Measurements from ENCODE around the gene BCAP29.

The BCAP29 gene

GRCh38 chr7:107638594-107638993 is 58.5 kb downstream of the BCAP29 start:
- TF ChIP-seq FOXM1 (IDR thresholded peaks at IDR 0.05; ENCODE audit: borderline replicate concordance, low read depth) (no peak), RAD21 (IDR thresholded peaks at IDR 0.05; ENCODE audit: low read depth) (no peak), TCF12 (IDR thresholded peaks at IDR 0.05; ENCODE audit: low read depth) (no peak), CREB1 (IDR thresholded peaks at IDR 0.05; ENCODE audit: low read depth) (no peak), YY1 (IDR thresholded peaks at IDR 0.05; ENCODE audit: low read depth) (no peak), MAX (IDR thresholded peaks at IDR 0.05) (no peak), ZBTB7A (IDR thresholded peaks at IDR 0.05; ENCODE audit: low read depth) (no peak), REST (IDR thresholded peaks at IDR 0.05; ENCODE audit: low read depth) (no peak)

- no peak for TF ChIP-seq MAX (IDR thresholded peaks at IDR 0.05)
- no peak for TF ChIP-seq CEBPB (IDR thresholded peaks at IDR 0.05)
- TF ChIP-seq REST (IDR thresholded peaks at IDR 0.05; ENCODE audit: low read depth): no peak
- TF ChIP-seq TCF12 (IDR thresholded peaks at IDR 0.05; ENCODE audit: low read depth): no peak
- TF ChIP-seq TAF1 (IDR thresholded peaks at IDR 0.05; ENCODE audit: low read depth): no peak
- no peak for TF ChIP-seq ZBTB7A (IDR thresholded peaks at IDR 0.05; ENCODE audit: low read depth)
- no peak for TF ChIP-seq CREB1 (IDR thresholded peaks at IDR 0.05; ENCODE audit: low read depth)
- no peak for TF ChIP-seq YY1 (IDR thresholded peaks at IDR 0.05; ENCODE audit: low read depth)
- no peak for TF ChIP-seq EGR1 (IDR thresholded peaks at IDR 0.05)
- TF ChIP-seq EP300 (IDR thresholded peaks at IDR 0.05; ENCODE audit: borderline replicate concordance): no peak
- no peak for TF ChIP-seq TEAD4 (IDR thresholded peaks at IDR 0.05)
- no peak for TF ChIP-seq USF1 (IDR thresholded peaks at IDR 0.05)
- no peak for TF ChIP-seq RAD21 (IDR thresholded peaks at IDR 0.05; ENCODE audit: low read depth)
- no peak for TF ChIP-seq FOXM1 (IDR thresholded peaks at IDR 0.05; ENCODE audit: borderline replicate concordance, low read depth)
- TF ChIP-seq NFIC (IDR thresholded peaks at IDR 0.05): no peak
These were observed 61.6 kb downstream of the BCAP29 start for GRCh38 chr7:107641676-107642075.

DNA sequence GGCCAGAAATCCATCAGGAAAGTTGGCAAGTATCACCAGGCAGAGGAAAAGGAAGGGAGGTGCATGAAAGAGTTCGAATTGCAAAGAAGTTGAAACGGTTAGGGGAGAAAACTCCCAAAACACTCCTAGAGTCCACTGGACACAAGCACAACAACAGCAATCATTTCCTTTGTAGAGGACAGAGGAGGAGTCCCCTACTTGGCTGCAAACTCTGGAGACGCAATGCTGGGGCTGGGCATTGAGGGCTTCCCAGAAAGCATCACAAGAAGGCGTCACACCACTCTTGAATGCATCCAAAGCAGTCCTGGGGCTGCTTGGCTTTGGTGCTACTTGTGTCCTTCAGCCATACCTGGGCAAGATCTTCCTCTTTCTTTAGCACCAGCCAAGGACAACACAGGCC is 62.5 kb downstream of the BCAP29 start:
- no peak for TF ChIP-seq TEAD4 (IDR thresholded peaks at IDR 0.05)
- no peak for TF ChIP-seq USF1 (IDR thresholded peaks at IDR 0.05)
- no peak for TF ChIP-seq YY1 (IDR thresholded peaks at IDR 0.05; ENCODE audit: low read depth)
- TF ChIP-seq ZBTB7A (IDR thresholded peaks at IDR 0.05; ENCODE audit: low read depth): no peak
- no peak for TF ChIP-seq TAF1 (IDR thresholded peaks at IDR 0.05; ENCODE audit: low read depth)
- no peak for TF ChIP-seq CEBPB (IDR thresholded peaks at IDR 0.05)
- TF ChIP-seq MAX (IDR thresholded peaks at IDR 0.05): no peak

GRCh38 chr7:107643407-107643806 is 63.4 kb downstream of the BCAP29 start:
- TF ChIP-seq RAD21 (IDR thresholded peaks at IDR 0.05; ENCODE audit: low read depth): 0 out of 2 replicates have a peak, but pooled peaks have one; percentile 6
- TF ChIP-seq FOXM1 (IDR thresholded peaks at IDR 0.05; ENCODE audit: borderline replicate concordance, low read depth): no peak

- TF ChIP-seq RAD21 (IDR thresholded peaks at IDR 0.05; ENCODE audit: low read depth): no peak
- no peak for TF ChIP-seq ZBTB7A (IDR thresholded peaks at IDR 0.05; ENCODE audit: low read depth)
- no peak for TF ChIP-seq FOXM1 (IDR thresholded peaks at IDR 0.05; ENCODE audit: borderline replicate concordance, low read depth)
- no peak for TF ChIP-seq NFIC (IDR thresholded peaks at IDR 0.05)
- TF ChIP-seq CEBPB (IDR thresholded peaks at IDR 0.05): no peak
- no peak for TF ChIP-seq TAF1 (IDR thresholded peaks at IDR 0.05; ENCODE audit: low read depth)
- TF ChIP-seq MAX (IDR thresholded peaks at IDR 0.05): no peak
- TF ChIP-seq USF1 (IDR thresholded peaks at IDR 0.05): no peak
- no peak for TF ChIP-seq EP300 (IDR thresholded peaks at IDR 0.05; ENCODE audit: borderline replicate concordance)
- no peak for TF ChIP-seq TEAD4 (IDR thresholded peaks at IDR 0.05)
- no peak for TF ChIP-seq TCF12 (IDR thresholded peaks at IDR 0.05; ENCODE audit: low read depth)
- no peak for TF ChIP-seq EGR1 (IDR thresholded peaks at IDR 0.05)
- no peak for TF ChIP-seq REST (IDR thresholded peaks at IDR 0.05; ENCODE audit: low read depth)
- no peak for TF ChIP-seq CREB1 (IDR thresholded peaks at IDR 0.05; ENCODE audit: low read depth)
- TF ChIP-seq YY1 (IDR thresholded peaks at IDR 0.05; ENCODE audit: low read depth): no peak
These were observed 63.9 kb downstream of the BCAP29 start for GRCh38 chr7:107643938-107644308.

Measured in Ishikawa (cell line).